ENCODE measurements around the gene ATF6. TPM values are rescaled to one million over a fixed set of nuclear protein-coding genes. Genes with fewer than 3 reads are reported as not detected.

ATF6 gene
- total and polyA plus RNA-seq, 2 of the 8 experiments (the other 6 are each of a cell fraction or from before 2014, with no cell fraction given): 4.6 to 10.0 TPM

DNA sequence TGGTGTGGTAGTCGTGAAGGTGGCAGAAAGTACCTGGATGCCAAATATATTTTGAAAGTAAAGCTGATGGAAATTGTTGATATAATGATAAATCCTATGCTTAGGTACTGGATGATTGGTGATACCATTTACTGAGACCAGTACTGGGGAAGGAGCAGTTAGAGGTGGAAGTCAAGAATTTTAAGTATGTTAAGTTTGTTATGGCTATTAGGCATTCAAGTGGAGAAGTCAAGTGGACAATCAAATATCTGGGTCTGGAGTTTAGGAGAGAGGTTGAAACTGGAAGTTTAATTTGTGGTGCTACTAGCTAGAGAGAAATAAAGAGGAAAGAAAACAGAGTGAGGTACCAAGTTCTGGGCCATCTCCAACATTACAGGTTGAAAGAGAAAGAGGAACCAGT is 89.1 kb downstream of the ATF6 start:
- H4K8ac ChIP-seq (ENCODE audit: extremely low read depth, insufficient read depth, low read length): no peak overlapping the region
- DNase-seq (ENCODE audit: low read depth in 1 of 2, low spot score in 2 of 2) (no peak), FAIRE-seq (no peak)
- no peak overlapping the region for H3K4me3 ChIP-seq (ENCODE audit: extremely low read depth in 1 of 4, insufficient read depth in 2 of 4, low read depth in 3 of 4, low read length in 4 of 4)
- no peak overlapping the region for H2AFZ ChIP-seq (ENCODE audit: low read length)
- H3K9me3 ChIP-seq (ENCODE audit: insufficient read depth in 2 of 2, low read depth in 1 of 2, low read length in 1 of 2): no peaks in the 10 kb centered on the region
- no peak overlapping the region for H3K56ac ChIP-seq (replicated peaks; ENCODE audit: insufficient read length, low read depth, low read length)
- H4K5ac ChIP-seq (ENCODE audit: insufficient read length, low read depth, low read length): no peak overlapping the region
- H4K20me1 ChIP-seq (replicated peaks in 1 of 2; ENCODE audit: control insufficient read depth in 1 of 2, insufficient read depth in 2 of 2, low read length in 2 of 2): no peaks in the 10 kb centered on the region
- H3K36me3 ChIP-seq (ENCODE audit: control insufficient read depth in 2 of 4, insufficient read depth in 4 of 4, low read length in 3 of 4): no peaks in the 10 kb centered on the region; a peak in 1 of 8 replicates
- H3K23ac ChIP-seq (ENCODE audit: insufficient read length): no peak overlapping the region
- H3K4me2 ChIP-seq (ENCODE audit: insufficient read depth in 1 of 2, low read depth in 2 of 2, low read length in 2 of 2): no peak overlapping the region
- no peaks in the 10 kb centered on the region for H3K27me3 ChIP-seq (replicated peaks in 1 of 4; ENCODE audit: control insufficient read depth in 3 of 4, extremely low read depth in 1 of 4, insufficient read depth in 3 of 4, low read length in 3 of 4)
- H4K91ac ChIP-seq (replicated peaks; ENCODE audit: insufficient read length, low read length): no peak overlapping the region
- no peak overlapping the region for H3K27ac ChIP-seq (ENCODE audit: low read depth, low read length)
- no peak overlapping the region for H2BK20ac ChIP-seq (ENCODE audit: low read length)
- no peaks in the 10 kb centered on the region for H3K23me2 ChIP-seq (ENCODE audit: low read depth, low read length)
- H2BK15ac ChIP-seq (ENCODE audit: low read length): no peak overlapping the region
- H3K4me1 ChIP-seq (replicated peaks in 1 of 4; ENCODE audit: control insufficient read depth in 3 of 4, insufficient read depth in 4 of 4, low read length in 3 of 4): no peaks in the 10 kb centered on the region
- POLR2A ChIA-PET (ENCODE audit: partially characterized antibody): no interaction called here
- TF ChIP-seq TAF1 (IDR thresholded peaks at IDR 0.05; ENCODE audit: low read depth, low read length) (no peak), POLR2A (IDR thresholded peaks at IDR 0.05; ENCODE audit: control extremely low read depth in 1 of 2, low read depth in 2 of 2, low read length in 2 of 2) (no peak)
- H2BK5ac ChIP-seq (ENCODE audit: low read depth, low read length): no peak overlapping the region
- no peak overlapping the region for H3K14ac ChIP-seq (ENCODE audit: insufficient read length)
- H3K18ac ChIP-seq (ENCODE audit: extremely low read depth, low read length): no peak overlapping the region
- H3K79me2 ChIP-seq (ENCODE audit: control insufficient read depth in 1 of 2, insufficient read depth in 2 of 2, low read length in 2 of 2): no peaks in the 10 kb centered on the region
- CTCF ChIA-PET (ENCODE audit: partially characterized antibody): interaction anchor here (0.8 to 2.3 kb wide), 4 partner anchors 11 to 945 kb away, joined by 3 to 8 read pairs (median 4); no protein-coding TSS in a partner anchor
- no peak overlapping the region for H2BK12ac ChIP-seq (ENCODE audit: low read depth, low read length)
- no peak overlapping the region for H3K9ac ChIP-seq (replicated peaks in 1 of 4; ENCODE audit: extremely low read depth in 1 of 4, low read depth in 3 of 4, low read length in 3 of 4)
- 91% methylated on average over 1 of the region's 1 CpG; no CpG with 5 or more reads in 1 of the 2 experiments for WGBS, 2 experiments (ENCODE audit: extremely low coverage in 1 of 2, insufficient coverage in 1 of 2, insufficient read length in 1 of 2, insufficient replicate concordance in 2 of 2, low coverage in 1 of 2, low lambda C conversion rate in 2 of 2, missing lambda C conversion rate in 1 of 2)
- no peaks in the 10 kb centered on the region for H3K79me1 ChIP-seq (ENCODE audit: low read depth, low read length)
- no peak overlapping the region for H3K4ac ChIP-seq (replicated peaks; ENCODE audit: insufficient read length, low read depth, low read length)
- no peak overlapping the region for H2BK120ac ChIP-seq (replicated peaks; ENCODE audit: low read depth, low read length)
- H2AK5ac ChIP-seq (ENCODE audit: low read depth, low read length): no peak overlapping the region

Measured in H1 (cell line).